SK-N-SH (cell line): ENCODE data around the gene PPP2CA. TPM values are rescaled to one million over a fixed set of nuclear protein-coding genes. Genes with fewer than 3 reads are reported as not detected.
A peak's percentile ranks its signal among the peaks of the same experiment; 100 is the strongest.

Experiments
- CTCF ChIA-PET: fragments of 300-600, 350-600 bp; formaldehyde crosslinking; extraction: SDS; loops from one replicate; lab custom pipeline; 2021; lab: Yijun Ruan, JAX
- POLR2A ChIA-PET: fragments of 350-600 bp; sonication (Branson Sonifier 250); formaldehyde crosslinking; extraction: SDS; loops from one replicate; lab custom pipeline; 2020; ENCODE audit warnings: antibody characterized with exemption, inconsistent platforms; lab: Yijun Ruan, JAX
- DNase-seq: peaks from one replicate; pipeline ENCODE4 v3.0.0; 2012
- H2AFZ ChIP-seq: fragments of 200-600 bp; sonication (generic); 2 replicates; pipeline ENCODE4 v1.8.1; 2016; ENCODE audit warnings: antibody characterized with exemption, mild to moderate bottlenecking, low read depth
- H3F3A ChIP-seq: fragments of 200-600 bp; sonication (generic); replicated peaks from 2 replicates; pipeline ENCODE3; 2016; ENCODE audit warnings: antibody characterized with exemption, mild to moderate bottlenecking; ENCODE audit not compliant: insufficient read depth
- H3K27ac ChIP-seq, 2 experiments: fragments of 200-500 bp in 1 of 2; fragments of 200-600 bp in 1 of 2; sonication (Bioruptor generic) in 1 of 2; sonication (generic), shearing (Covaris generic) in 1 of 2; 2 replicates each; pipeline versions ENCODE4 v1.5.1 to v1.6.1; 2014 to 2016; ENCODE audit warnings: low read depth in 2 of 2, inconsistent platforms in 1 of 2, low read length in 1 of 2, mild to moderate bottlenecking in 1 of 2, mixed read lengths in 1 of 2
- H3K27me3 ChIP-seq: fragments of 200-600 bp; sonication (generic), shearing (Covaris generic); 2 replicates; pipeline ENCODE4 v1.6.1; 2016; ENCODE audit warnings: mixed run types; ENCODE audit not compliant: insufficient read depth
- H3K36me3 ChIP-seq, 2 experiments: fragments of 200-500 bp in 1 of 2; fragments of 200-600 bp in 1 of 2; sonication (Bioruptor generic) in 1 of 2; sonication (generic) in 1 of 2; replicated peaks in 1 of 2; 2 replicates each; pipeline versions ENCODE3 to v1.5.1; 2014 to 2016; ENCODE audit warnings: low read length in 1 of 2, mild to moderate bottlenecking in 1 of 2; ENCODE audit not compliant: insufficient read depth in 2 of 2, control insufficient read depth in 1 of 2
- H3K4me1 ChIP-seq, 2 experiments: fragments of 200-500 bp in 1 of 2; fragments of 200-600 bp in 1 of 2; sonication (Bioruptor generic) in 1 of 2; sonication (generic), shearing (Covaris generic) in 1 of 2; 2 replicates each; pipeline versions ENCODE4 v1.5.1 to v1.6.1; 2014 to 2016; ENCODE audit warnings: low read depth in 1 of 2, low read length in 1 of 2, mixed run types in 1 of 2; ENCODE audit not compliant: insufficient read depth in 2 of 2, control insufficient read depth in 1 of 2
- H3K4me2 ChIP-seq: fragments of 200-600 bp; sonication (generic), shearing (Covaris generic); 2 replicates; pipeline ENCODE4 v1.6.1; 2017; ENCODE audit warnings: mixed run types
- H3K4me3 ChIP-seq, 2 experiments: fragments of 200-500 bp in 1 of 2; fragments of 200-600 bp in 1 of 2; sonication (Bioruptor generic) in 1 of 2; sonication (generic), shearing (Covaris generic) in 1 of 2; 2 replicates each; pipeline versions ENCODE4 v1.5.1 to v1.8.1; 2014 to 2016; ENCODE audit warnings: low read depth in 2 of 2, inconsistent platforms in 1 of 2, low read length in 1 of 2, mild to moderate bottlenecking in 1 of 2, mixed read lengths in 1 of 2, moderate library complexity in 1 of 2
- H3K79me2 ChIP-seq: fragments of 200-600 bp; sonication (generic); 2 replicates; pipeline ENCODE4 v1.8.1; 2017; ENCODE audit warnings: mild to moderate bottlenecking; ENCODE audit not compliant: insufficient read depth
- H3K9ac ChIP-seq: fragments of 200-600 bp; sonication (generic); 2 replicates; pipeline ENCODE4 v1.6.1; 2017; ENCODE audit warnings: mixed run types
- H3K9me2 ChIP-seq: fragments of 200-600 bp; sonication (generic); 2 replicates; pipeline ENCODE4 v1.6.1; 2017; ENCODE audit warnings: mixed run types
- H3K9me3 ChIP-seq: fragments of 200-600 bp; sonication (generic); 2 replicates; pipeline ENCODE4 v1.6.1; 2017; ENCODE audit warnings: mixed run types, mild to moderate bottlenecking, moderate library complexity
- H4K20me1 ChIP-seq: fragments of 200-600 bp; sonication (generic); 2 replicates; pipeline ENCODE4 v1.6.1; 2017; ENCODE audit warnings: mild to moderate bottlenecking, mixed run types; ENCODE audit not compliant: insufficient read depth
- CHD2 ChIP-seq: fragments of 150-350 bp; IDR thresholded peaks from 2 replicates; pipeline ENCODE4 v1.6.1; 2018; ENCODE audit warnings: low read length; ENCODE audit not compliant: partially characterized antibody
- CTCF ChIP-seq: fragments of 200-600 bp; sonication (generic); IDR thresholded peaks from 2 replicates; pipeline ENCODE4 v1.6.1; 2017; ENCODE audit warnings: antibody characterized with exemption, mild to moderate bottlenecking, moderate library complexity
- ELF1 ChIP-seq: IDR thresholded peaks from 2 replicates; pipeline ENCODE4 v1.4.0; 2012
- EP300 ChIP-seq, 2 experiments: IDR thresholded peaks; 2 replicates each; pipeline versions ENCODE4 v1.4.0 to v1.6.1; 2012; ENCODE audit warnings: borderline replicate concordance in 1 of 2, low read depth in 1 of 2, low read length in 1 of 2
- EZH2phosphoT487 ChIP-seq: fragments of 200-600 bp; sonication (generic); IDR thresholded peaks from 2 replicates; pipeline ENCODE4 v1.6.1; 2017; ENCODE audit warnings: low read depth, mixed run types, mild to moderate bottlenecking, antibody characterized with exemption, moderate library complexity, borderline replicate concordance
- GATA2 ChIP-seq: sonication (generic); formaldehyde crosslinking; IDR thresholded peaks from 2 replicates; pipeline ENCODE4 v1.5.0; 2020; ENCODE audit warnings: mild to moderate bottlenecking, missing genetic modification reagents
- JUND ChIP-seq: IDR thresholded peaks from 2 replicates; pipeline ENCODE4 v1.4.0; 2012
- MAX ChIP-seq: IDR thresholded peaks from 2 replicates; pipeline ENCODE4 v1.4.0; 2012; ENCODE audit warnings: low read depth
- MXI1 ChIP-seq: IDR thresholded peaks from 2 replicates; pipeline ENCODE4 v1.6.1; 2012; ENCODE audit warnings: mild to moderate bottlenecking, low read depth, low read length, improper control_type of control experiment
- NFIC ChIP-seq: IDR thresholded peaks from 2 replicates; pipeline ENCODE4 v1.4.0; 2012; ENCODE audit warnings: borderline replicate concordance
- PBX3 ChIP-seq: IDR thresholded peaks from 2 replicates; pipeline ENCODE4; 2012
- POLR2AphosphoS5 ChIP-seq: IDR thresholded peaks from 2 replicates; pipeline ENCODE4 v1.6.1; 2012; ENCODE audit warnings: low read depth, low read length
- RAD21 ChIP-seq: IDR thresholded peaks from 2 replicates; pipeline ENCODE4 v1.6.1; 2012; ENCODE audit warnings: mild to moderate bottlenecking, low read length
- RFX5 ChIP-seq: IDR thresholded peaks from 2 replicates; pipeline ENCODE4 v1.6.1; 2012; ENCODE audit warnings: mild to moderate bottlenecking, improper control_type of control experiment, low read length
- SIN3A ChIP-seq: IDR thresholded peaks from 2 replicates; pipeline ENCODE4 v1.6.1; 2012; ENCODE audit warnings: low read depth, mild to moderate bottlenecking, low read length, moderate library complexity, borderline replicate concordance
- SMC3 ChIP-seq: IDR thresholded peaks from 2 replicates; pipeline ENCODE4 v1.6.1; 2012; ENCODE audit warnings: low read depth, low read length, improper control_type of control experiment
- TAF1 ChIP-seq: IDR thresholded peaks from 2 replicates; pipeline ENCODE4 v1.6.1; 2012; ENCODE audit warnings: low read depth, mild to moderate bottlenecking, low read length, moderate library complexity, borderline replicate concordance
- TCF12 ChIP-seq: IDR thresholded peaks from 2 replicates; pipeline ENCODE4 v1.4.0; 2012
- USF1 ChIP-seq: IDR thresholded peaks from 2 replicates; pipeline ENCODE4 v1.4.0; 2012; ENCODE audit warnings: low read depth, borderline replicate concordance
- USF2 ChIP-seq: fragments of 150-350 bp; IDR thresholded peaks from 2 replicates; pipeline ENCODE4 v1.6.1; 2017; ENCODE audit warnings: antibody characterized with exemption, low read length, low read depth, borderline replicate concordance
- WGBS: methylation state at CpG from one replicate; pipeline ENCODE4 v1.1.6; 2017; ENCODE audit warnings: low lambda C conversion rate; 5-methylcytosine and 5-hydroxymethylcytosine counted together
- polyA plus RNA-seq, 3 experiments: library from polyadenylated mRNA; depleted of rRNA; stranded (reverse); fragments of >200 nt; gene quantifications; 2 replicates each; pipeline ENCODE4 v1.2.3, GENCODE V29; 2012

PPP2CA gene
- polyA plus RNA-seq, 1 of the 3 experiments (the other 2 are of a cell fraction) = 146 TPM

- TF ChIP-seq USF1 (no peak), RAD21 (no peak), RFX5 (no peak), JUND (no peak; the same call in 1 of the 2 replicates), CHD2 (peak; percentile 16), POLR2AphosphoS5 (peak; percentile 99)
Measured at GRCh38 chr5:134176511-134177368, 49.1 kb downstream of the PPP2CA start, which contains the start of gene SKP1 (continued).

- Histone ChIP-seq H3F3A (peaks cover 20% of the 10 kb centered on the region), H3K9ac (peak overlapping the region; percentile 100), H4K20me1 (peaks cover 49% of the 10 kb centered on the region), H3K79me2 (peaks cover 60% of the 10 kb centered on the region), H3K9me3 (no peaks in the 10 kb centered on the region), H3K4me2 (peak overlapping the region; percentile 85), H3K27me3 (no peaks in the 10 kb centered on the region), H3K27ac (peak overlapping the region; percentile 95 to 96), H3K36me3 (peaks cover 18 to 22% of the 10 kb centered on the region in 2 experiments), H3K4me3 (peak overlapping the region; percentile 77 to 84), H2AFZ (no peak overlapping the region), H3K4me1 (peaks cover 10 to 22% of the 10 kb centered on the region in 2 experiments; a peak in 2 of 4 replicates), H3K9me2 (no peaks in the 10 kb centered on the region)
- ChIA-PET POLR2A (interaction anchor here (0.6 to 2.5 kb wide), 10 partner anchors 11 to 473 kb away, joined by 3 to 16 read pairs (median 4); partner anchors contain the start of genes PPP2CA and SEC24A), CTCF (interaction anchor here (0.8 to 19.2 kb wide), 5 partner anchors 12 to 136 kb away, joined by 3 to 182 read pairs (median 5); no protein-coding TSS in a partner anchor)
- WGBS = 2% methylated on average over 25 of the region's 31 CpGs
- no peak for DNase-seq
- TF ChIP-seq MAX = no peak
- TF ChIP-seq PBX3 = no peak
- no peak for TF ChIP-seq GATA2 (CRISPR knock-in tag)
- no peak for TF ChIP-seq EP300 (IDR thresholded peaks at IDR 0.05; ENCODE audit: borderline replicate concordance in 1 of 2, low read depth in 1 of 2, low read length in 1 of 2)
- no peak for TF ChIP-seq EZH2phosphoT487
- no peak for TF ChIP-seq SMC3
- TF ChIP-seq ELF1 = no peak
- TF ChIP-seq TCF12 = no peak
- no peak for TF ChIP-seq NFIC
- no peak for TF ChIP-seq RFX5
- no peak for TF ChIP-seq CTCF
- no peak for TF ChIP-seq TAF1
- no peak for TF ChIP-seq SIN3A
- no peak for TF ChIP-seq RAD21
- TF ChIP-seq MXI1 = no peak
- TF ChIP-seq USF2 = no peak
Measured at GRCh38 chr5:134175921-134176510, 49.9 kb downstream of the PPP2CA start.
